ENCODE measurements around the gene ZCCHC9.

Gene ZCCHC9

GRCh38 chr5:81355291-81356251, 54.2 kb downstream of the ZCCHC9 start:
- no peak overlapping the region for H3K27ac ChIP-seq (ENCODE audit: low read depth, low read length)
- peaks cover 8% of the 10 kb centered on the region for H3K4me1 ChIP-seq (ENCODE audit: control insufficient read depth, insufficient read depth, low read length)
- no peak overlapping the region for H3K9ac ChIP-seq (ENCODE audit: low read length)
- H3K9me3 ChIP-seq (ENCODE audit: control insufficient read depth, insufficient read depth, low read depth, low read length) = no peaks in the 10 kb centered on the region
- H3K36me3 ChIP-seq (ENCODE audit: control insufficient read depth, insufficient read depth, low read length) = no peaks in the 10 kb centered on the region
- no peak overlapping the region for H3K4me3 ChIP-seq (ENCODE audit: low read depth, low read length)
- H3K27me3 ChIP-seq (ENCODE audit: control insufficient read depth, insufficient read depth, low read length) = no peaks in the 10 kb centered on the region

- H3K9ac ChIP-seq (ENCODE audit: low read length) = no peak overlapping the region
- H3K27me3 ChIP-seq (ENCODE audit: control insufficient read depth, insufficient read depth, low read length) = no peaks in the 10 kb centered on the region
- peaks cover 8% of the 10 kb centered on the region for H3K4me1 ChIP-seq (ENCODE audit: control insufficient read depth, insufficient read depth, low read length)
- H3K9me3 ChIP-seq (ENCODE audit: control insufficient read depth, insufficient read depth, low read depth, low read length) = no peaks in the 10 kb centered on the region
- no peak overlapping the region for H3K27ac ChIP-seq (ENCODE audit: low read depth, low read length)
- H3K36me3 ChIP-seq (ENCODE audit: control insufficient read depth, insufficient read depth, low read length) = no peaks in the 10 kb centered on the region
- no peak overlapping the region; the same call in 1 of the 2 replicates for H3K4me3 ChIP-seq (ENCODE audit: low read depth, low read length)
These were observed 57.7 kb downstream of the ZCCHC9 start for GRCh38 chr5:81359108-81359507.

- no peak overlapping the region for H3K9ac ChIP-seq (ENCODE audit: low read length)
- H3K4me3 ChIP-seq (ENCODE audit: low read depth, low read length) = no peak overlapping the region
- H3K27me3 ChIP-seq (ENCODE audit: control insufficient read depth, insufficient read depth, low read length) = no peaks in the 10 kb centered on the region
- no peak overlapping the region for H3K27ac ChIP-seq (ENCODE audit: low read depth, low read length)
- peaks cover 8% of the 10 kb centered on the region for H3K4me1 ChIP-seq (ENCODE audit: control insufficient read depth, insufficient read depth, low read length)
- H3K36me3 ChIP-seq (ENCODE audit: control insufficient read depth, insufficient read depth, low read length) = no peaks in the 10 kb centered on the region
- no peaks in the 10 kb centered on the region for H3K9me3 ChIP-seq (ENCODE audit: control insufficient read depth, insufficient read depth, low read depth, low read length)
These were observed 58.5 kb downstream of the ZCCHC9 start for GRCh38 chr5:81359881-81360280.

GRCh38 chr5:81360640-81361039, 59.3 kb downstream of the ZCCHC9 start:
- no peaks in the 10 kb centered on the region for H3K9me3 ChIP-seq (ENCODE audit: control insufficient read depth, insufficient read depth, low read depth, low read length)
- H3K36me3 ChIP-seq (ENCODE audit: control insufficient read depth, insufficient read depth, low read length) = no peaks in the 10 kb centered on the region
- no peak overlapping the region for H3K27ac ChIP-seq (ENCODE audit: low read depth, low read length)
- no peak overlapping the region for H3K9ac ChIP-seq (ENCODE audit: low read length)
- H3K4me3 ChIP-seq (ENCODE audit: low read depth, low read length) = no peak overlapping the region
- H3K27me3 ChIP-seq (ENCODE audit: control insufficient read depth, insufficient read depth, low read length) = no peaks in the 10 kb centered on the region
- H3K4me1 ChIP-seq (ENCODE audit: control insufficient read depth, insufficient read depth, low read length) = peaks cover 8% of the 10 kb centered on the region

- Histone ChIP-seq H3K9ac (ENCODE audit: low read length) (no peak overlapping the region), H3K36me3 (ENCODE audit: control insufficient read depth, insufficient read depth, low read length) (no peaks in the 10 kb centered on the region), H3K4me3 (ENCODE audit: low read depth, low read length) (no peak overlapping the region), H3K27ac (ENCODE audit: low read depth, low read length) (no peak overlapping the region), H3K4me1 (ENCODE audit: control insufficient read depth, insufficient read depth, low read length) (peaks cover 8% of the 10 kb centered on the region), H3K27me3 (ENCODE audit: control insufficient read depth, insufficient read depth, low read length) (no peaks in the 10 kb centered on the region), H3K9me3 (ENCODE audit: control insufficient read depth, insufficient read depth, low read depth, low read length) (no peaks in the 10 kb centered on the region)
These were observed 60.2 kb downstream of the ZCCHC9 start for GRCh38 chr5:81361600-81361999.

Measured in HUES6 (cell line).